Neural cell (in vitro differentiated cells): ENCODE data around the gene CHKA. TPM values are rescaled to one million over a fixed set of nuclear protein-coding genes. Genes with fewer than 3 reads are reported as not detected.
A peak's percentile ranks its signal among the peaks of the same experiment; 100 is the strongest.

Experiments
- H2AFZ ChIP-seq: fragments of 200-600, 300-800 bp; sonication (generic), shearing (Covaris generic); 2 replicates; pipeline ENCODE4 v1.6.0; 2014; ENCODE audit warnings: low read depth, mild to moderate bottlenecking, antibody characterized with exemption, low read length, moderate library complexity
- H3F3A ChIP-seq: fragments of 200-600 bp; shearing (Covaris generic); 2 replicates; pipeline ENCODE4 v1.6.1; 2016; ENCODE audit warnings: mild to moderate bottlenecking, moderate library complexity, mixed read lengths, antibody characterized with exemption, low read length; ENCODE audit not compliant: insufficient read depth, poor library complexity, severe bottlenecking
- H3K27ac ChIP-seq: fragments of 200-600, 300-800 bp; sonication (generic), shearing (Covaris generic); 2 replicates; pipeline ENCODE4 v1.5.1; 2014; ENCODE audit warnings: mild to moderate bottlenecking, low read length, moderate library complexity
- H3K27me3 ChIP-seq: fragments of 300-800, 200-600 bp; sonication (generic), shearing (Covaris generic); 2 replicates; pipeline ENCODE4 v1.6.0; 2014; ENCODE audit warnings: mild to moderate bottlenecking, low read depth, low read length, moderate library complexity; ENCODE audit not compliant: insufficient read depth
- H3K36me3 ChIP-seq: fragments of 300-800, 200-600 bp; sonication (generic), shearing (Covaris generic); 2 replicates; pipeline ENCODE4 v1.5.1; 2014; ENCODE audit warnings: mild to moderate bottlenecking, antibody characterized with exemption, low read length, moderate library complexity; ENCODE audit not compliant: insufficient read depth
- H3K4me2 ChIP-seq: fragments of 300-800, 200-600 bp; sonication (generic), shearing (Covaris generic); 2 replicates; pipeline ENCODE4 v1.6.0; 2014; ENCODE audit warnings: mild to moderate bottlenecking, low read length
- H3K4me3 ChIP-seq: fragments of 300-800, 200-600 bp; sonication (generic), shearing (Covaris generic); 2 replicates; pipeline ENCODE4 v1.5.1; 2014; ENCODE audit warnings: mild to moderate bottlenecking, low read length, moderate library complexity
- H3K79me2 ChIP-seq: fragments of 200-600 bp; shearing (Covaris generic); replicated peaks from 2 replicates; pipeline ENCODE4 v1.6.0; 2014; ENCODE audit warnings: mild to moderate bottlenecking, low read length, moderate library complexity; ENCODE audit not compliant: insufficient read depth
- H3K9ac ChIP-seq: fragments of 300-800, 200-600 bp; sonication (generic), shearing (Covaris generic); 2 replicates; pipeline ENCODE4 v1.6.1; 2016; ENCODE audit warnings: mild to moderate bottlenecking, low read length, mixed read lengths
- H3K9me2 ChIP-seq: fragments of 200-600 bp; shearing (Covaris generic); 2 replicates; pipeline ENCODE4 v1.6.1; 2016; ENCODE audit warnings: mild to moderate bottlenecking, low read length, mixed read lengths; ENCODE audit not compliant: insufficient read depth
- H3K9me3 ChIP-seq: fragments of 200-600, 300-800 bp; sonication (generic), shearing (Covaris generic); 2 replicates; pipeline ENCODE4 v1.6.1; 2016; ENCODE audit warnings: mild to moderate bottlenecking, mixed run types, low read length, moderate library complexity, mixed read lengths
- H4K20me1 ChIP-seq: fragments of 200-600 bp; shearing (Covaris generic); 2 replicates; pipeline ENCODE4 v1.6.1; 2016; ENCODE audit warnings: mild to moderate bottlenecking, mixed run types; ENCODE audit not compliant: insufficient read depth
- EP300 ChIP-seq: fragments of 450-650 bp; conservative IDR thresholded peaks from 2 replicates; pipeline ENCODE4 v1.6.1; 2014; ENCODE audit warnings: antibody characterized with exemption, mild to moderate bottlenecking, moderate library complexity; ENCODE audit not compliant: poor library complexity, severe bottlenecking
- EZH2 ChIP-seq: fragments of 200-600, 300-800 bp; shearing (Covaris generic), sonication (generic); IDR thresholded peaks from 2 replicates; pipeline ENCODE4 v1.6.1; 2014; ENCODE audit warnings: antibody characterized with exemption, low read length, borderline replicate concordance, mild to moderate bottlenecking; ENCODE audit not compliant: insufficient read depth, poor library complexity, severe bottlenecking
- MXI1 ChIP-seq: fragments of 450-650 bp; conservative IDR thresholded peaks from 2 replicates; pipeline ENCODE4 v1.6.1; 2014; ENCODE audit warnings: antibody characterized with exemption, mild to moderate bottlenecking; ENCODE audit not compliant: poor library complexity, severe bottlenecking
- POLR2AphosphoS5 ChIP-seq: IDR thresholded peaks from 2 replicates; pipeline ENCODE4 v1.6.1; 2012
- RAD21 ChIP-seq: fragments of 450-650 bp; conservative IDR thresholded peaks from 2 replicates; pipeline ENCODE4 v1.6.1; 2014; ENCODE audit warnings: antibody characterized with exemption, mild to moderate bottlenecking, moderate library complexity
- REST ChIP-seq: IDR thresholded peaks from 2 replicates; pipeline ENCODE4 v1.6.1; 2012; ENCODE audit warnings: borderline replicate concordance
- SMC3 ChIP-seq: fragments of 450-650 bp; conservative IDR thresholded peaks from 2 replicates; pipeline ENCODE4 v1.6.1; 2014; ENCODE audit warnings: antibody characterized with exemption, mild to moderate bottlenecking, moderate library complexity; ENCODE audit not compliant: poor library complexity
- TAF1 ChIP-seq: IDR thresholded peaks from 2 replicates; pipeline ENCODE4 v1.6.1; 2012; ENCODE audit warnings: low read depth
- polyA plus RNA-seq: library from polyadenylated mRNA; depleted of rRNA; stranded (reverse); fragments of >200 nt; gene quantifications from 2 replicates; pipeline ENCODE4 v1.2.3, GENCODE V29; 2014
- TF ChIP-seq, protein P1 (sequence below): fragments of 450-650 bp; IDR thresholded peaks from 2 replicates; pipeline ENCODE4 v1.5.1; 2014; ENCODE audit warnings: antibody characterized with exemption, mild to moderate bottlenecking, moderate library complexity; ENCODE audit not compliant: poor library complexity, severe bottlenecking

The CHKA gene
- polyA plus RNA-seq, 1 donor from 2014 or later, result 90.0 TPM

GRCh38 chr11:68032003-68032402 lies 89.2 kb downstream of the CHKA start:
- peak overlapping the region; percentile 84 for H3K9ac ChIP-seq
- TF ChIP-seq MXI1, result no peak
- TF ChIP-seq RAD21, result no peak
- TF ChIP-seq TAF1, result no peak
- no peak for TF ChIP-seq REST
- no peak for TF ChIP-seq EP300
- TF ChIP-seq, protein P1, sequence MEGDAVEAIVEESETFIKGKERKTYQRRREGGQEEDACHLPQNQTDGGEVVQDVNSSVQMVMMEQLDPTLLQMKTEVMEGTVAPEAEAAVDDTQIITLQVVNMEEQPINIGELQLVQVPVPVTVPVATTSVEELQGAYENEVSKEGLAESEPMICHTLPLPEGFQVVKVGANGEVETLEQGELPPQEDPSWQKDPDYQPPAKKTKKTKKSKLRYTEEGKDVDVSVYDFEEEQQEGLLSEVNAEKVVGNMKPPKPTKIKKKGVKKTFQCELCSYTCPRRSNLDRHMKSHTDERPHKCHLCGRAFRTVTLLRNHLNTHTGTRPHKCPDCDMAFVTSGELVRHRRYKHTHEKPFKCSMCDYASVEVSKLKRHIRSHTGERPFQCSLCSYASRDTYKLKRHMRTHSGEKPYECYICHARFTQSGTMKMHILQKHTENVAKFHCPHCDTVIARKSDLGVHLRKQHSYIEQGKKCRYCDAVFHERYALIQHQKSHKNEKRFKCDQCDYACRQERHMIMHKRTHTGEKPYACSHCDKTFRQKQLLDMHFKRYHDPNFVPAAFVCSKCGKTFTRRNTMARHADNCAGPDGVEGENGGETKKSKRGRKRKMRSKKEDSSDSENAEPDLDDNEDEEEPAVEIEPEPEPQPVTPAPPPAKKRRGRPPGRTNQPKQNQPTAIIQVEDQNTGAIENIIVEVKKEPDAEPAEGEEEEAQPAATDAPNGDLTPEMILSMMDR, result no peak
- no peak for TF ChIP-seq POLR2AphosphoS5
- no peak for TF ChIP-seq SMC3
- TF ChIP-seq EZH2, result no peak
- H3K27me3 ChIP-seq, result no peaks in the 10 kb centered on the region
- no peaks in the 10 kb centered on the region for H3K9me3 ChIP-seq
- no peak overlapping the region for H3K27ac ChIP-seq
- H3K4me2 ChIP-seq, result peak overlapping the region; percentile 59
- peak overlapping the region; percentile 77 for H3K4me3 ChIP-seq
- no peaks in the 10 kb centered on the region for H3K9me2 ChIP-seq
- H4K20me1 ChIP-seq, result no peaks in the 10 kb centered on the region
- H3K36me3 ChIP-seq, result no peaks in the 10 kb centered on the region
- no peak overlapping the region for H2AFZ ChIP-seq
- H3K79me2 ChIP-seq, result peaks cover 12% of the 10 kb centered on the region
- H3F3A ChIP-seq, result no peaks in the 10 kb centered on the region

DNA sequence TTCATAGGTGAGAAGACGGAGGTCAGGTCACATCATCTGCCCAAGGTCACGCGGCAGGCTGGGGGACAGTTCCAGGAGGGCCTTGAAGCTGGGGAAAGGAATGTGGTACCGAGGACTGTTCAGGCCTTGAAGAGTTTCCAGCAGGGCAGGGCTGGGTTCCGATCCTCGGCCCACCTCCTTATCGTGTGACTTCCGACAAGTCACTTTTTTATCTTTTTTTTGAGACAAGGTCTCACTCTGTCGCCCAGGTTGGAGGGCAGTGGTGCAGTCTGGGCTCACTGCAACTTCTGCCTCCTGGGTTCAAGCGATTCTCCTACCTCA lies 90.1 kb downstream of the CHKA start:
- Histone ChIP-seq H3K79me2 (peaks cover 12% of the 10 kb centered on the region), H2AFZ (peak overlapping the region; percentile 43)

More for the DNA sequence above, 90.1 kb downstream of the CHKA start:
- Histone ChIP-seq H3K36me3 (no peaks in the 10 kb centered on the region), H3F3A (no peaks in the 10 kb centered on the region), H3K4me2 (peak overlapping the region; percentile 57), H3K4me3 (peak overlapping the region; percentile 77), H3K27me3 (no peaks in the 10 kb centered on the region), H3K9me3 (no peaks in the 10 kb centered on the region), H3K9me2 (no peaks in the 10 kb centered on the region), H4K20me1 (no peaks in the 10 kb centered on the region), H3K9ac (peak overlapping the region; percentile 84), H3K27ac (peak overlapping the region; percentile 85)
- TF ChIP-seq SMC3, result no peak
- TF ChIP-seq, protein P1, result no peak
